HEK293 (cell line): Measurements from ENCODE around the gene HMCN2.

Source experiments
- CTCF ChIA-PET: fragments of 350-600 bp; formaldehyde crosslinking; extraction: SDS; loops from one replicate; lab custom pipeline; 2021; ENCODE audit warnings: antibody characterized with exemption; lab: Yijun Ruan, JAX
- POLR2A ChIA-PET: fragments of 300-600 bp; formaldehyde crosslinking; extraction: SDS; loops from one replicate; lab custom pipeline; 2020; ENCODE audit warnings: antibody characterized with exemption, inconsistent platforms; lab: Yijun Ruan, JAX
- H3K27ac ChIP-seq: fragments of 200-500 bp; sonication (Bioruptor generic); 2 replicates; pipeline ENCODE4 v1.5.1; 2014; ENCODE audit warnings: low read depth, low read length, control low read depth, inconsistent platforms; ENCODE audit errors: extremely low read depth
- H3K36me3 ChIP-seq, 2 experiments: fragments of 200-500 bp in 1 of 2; sonication (Bioruptor generic) in 1 of 2; 1 replicate in 1 of 2; 2 replicates in 1 of 2; pipeline ENCODE4 v1.5.1; 2014 to 2017; ENCODE audit warnings: inconsistent platforms in 2 of 2, low read length in 2 of 2; ENCODE audit not compliant: control insufficient read depth in 2 of 2, insufficient read depth in 1 of 2
- H3K4me1 ChIP-seq: fragments of 200-500 bp; sonication (Bioruptor generic); 2 replicates; pipeline ENCODE4 v1.5.1; 2014; ENCODE audit warnings: mild to moderate bottlenecking, low read length, inconsistent platforms; ENCODE audit not compliant: control insufficient read depth, insufficient read depth
- H3K4me3 ChIP-seq: 2 replicates; pipeline ENCODE4 v1.5.1; 2011; ENCODE audit warnings: low read depth, mild to moderate bottlenecking, control low read depth, low read length, moderate library complexity
- H3K9me3 ChIP-seq: fragments of 200-500 bp; sonication (Bioruptor generic); 2 replicates; pipeline ENCODE4 v1.5.1; 2014; ENCODE audit warnings: low read depth, low read length, inconsistent platforms; ENCODE audit not compliant: control insufficient read depth, insufficient read depth
- GLIS2 ChIP-seq: fragments of 450-650 bp; formaldehyde crosslinking; IDR thresholded peaks from 2 replicates; pipeline ENCODE4 v1.5.1; 2016; ENCODE audit warnings: missing biosample characterization, missing genetic modification characterization
- HIC1 ChIP-seq: fragments of 450-650 bp; formaldehyde crosslinking; IDR thresholded peaks from 2 replicates; pipeline ENCODE4 v1.5.1; 2016; ENCODE audit warnings: missing biosample characterization, missing genetic modification characterization
- HOXA7 ChIP-seq: sonication (generic); formaldehyde crosslinking; IDR thresholded peaks from 2 replicates; pipeline ENCODE4 v1.8.1; 2022; ENCODE audit warnings: missing genetic modification reagents, borderline replicate concordance
- IKZF3 ChIP-seq: fragments of 450-650 bp; IDR thresholded peaks from 2 replicates; pipeline ENCODE4 v1.5.0; 2018; ENCODE audit warnings: missing biosample characterization, mild to moderate bottlenecking, missing genetic modification characterization, moderate library complexity
- KLF1 ChIP-seq: fragments of 450-650 bp; formaldehyde crosslinking; IDR thresholded peaks from 2 replicates; pipeline ENCODE4 v1.5.1; 2016; ENCODE audit warnings: missing biosample characterization, missing genetic modification characterization
- KLF9 ChIP-seq: fragments of 450-650 bp; formaldehyde crosslinking; IDR thresholded peaks from 2 replicates; pipeline ENCODE4 v1.5.1; 2016; ENCODE audit warnings: missing biosample characterization, missing genetic modification characterization, low read depth
- TCF7L2 ChIP-seq: IDR thresholded peaks from 2 replicates; pipeline ENCODE4 v1.6.1; 2011; ENCODE audit warnings: low read depth, mild to moderate bottlenecking, inconsistent platforms, low read length, moderate library complexity, borderline replicate concordance
- ZEB2 ChIP-seq: fragments of 450-650 bp; formaldehyde crosslinking; IDR thresholded peaks from 2 replicates; pipeline ENCODE4 v1.5.1; 2016; ENCODE audit warnings: missing biosample characterization, missing genetic modification characterization
- ZFP3 ChIP-seq: fragments of 450-650 bp; formaldehyde crosslinking; IDR thresholded peaks from 2 replicates; pipeline ENCODE4 v1.5.1; 2016; ENCODE audit warnings: low read depth, missing biosample characterization, missing genetic modification characterization
- ZIC2 ChIP-seq: fragments of 450-650 bp; formaldehyde crosslinking; IDR thresholded peaks from 2 replicates; pipeline ENCODE4 v1.5.1; 2016; ENCODE audit warnings: missing biosample characterization, missing genetic modification characterization
- ZNF112 ChIP-seq: fragments of 450-650 bp; formaldehyde crosslinking; IDR thresholded peaks from 2 replicates; pipeline ENCODE4 v1.5.0; 2017; ENCODE audit warnings: missing biosample characterization, missing genetic modification characterization
- ZNF114 ChIP-seq: fragments of 450-650 bp; formaldehyde crosslinking; IDR thresholded peaks from 2 replicates; pipeline ENCODE4 v1.5.0; 2017; ENCODE audit warnings: missing biosample characterization, missing genetic modification characterization
- ZNF132 ChIP-seq: fragments of 450-650 bp; formaldehyde crosslinking; IDR thresholded peaks from 2 replicates; pipeline ENCODE4 v1.5.1; 2017; ENCODE audit warnings: missing biosample characterization, missing genetic modification characterization, borderline replicate concordance
- ZNF155 ChIP-seq: fragments of 450-650 bp; formaldehyde crosslinking; IDR thresholded peaks from 2 replicates; pipeline ENCODE4 v1.5.1; 2016; ENCODE audit warnings: missing biosample characterization, missing genetic modification characterization
- ZNF214 ChIP-seq: fragments of 450-650 bp; formaldehyde crosslinking; IDR thresholded peaks from 2 replicates; pipeline ENCODE4 v1.5.1; 2017; ENCODE audit warnings: missing biosample characterization, mild to moderate bottlenecking, missing genetic modification characterization, borderline replicate concordance
- ZNF510 ChIP-seq: fragments of 450-650 bp; formaldehyde crosslinking; IDR thresholded peaks from 2 replicates; pipeline ENCODE4 v1.5.1; 2018; ENCODE audit warnings: mild to moderate bottlenecking, missing genetic modification characterization, missing biosample characterization; ENCODE audit not compliant: insufficient replicate concordance
- ZNF558 ChIP-seq: fragments of 450-650 bp; formaldehyde crosslinking; IDR thresholded peaks from 2 replicates; pipeline ENCODE4 v1.5.1; 2016; ENCODE audit warnings: missing biosample characterization, missing genetic modification characterization
- ZNF629 ChIP-seq: fragments of 450-650 bp; formaldehyde crosslinking; IDR thresholded peaks from 2 replicates; pipeline ENCODE4 v1.5.1; 2017; ENCODE audit warnings: missing biosample characterization, missing genetic modification characterization
- ZNF701 ChIP-seq: fragments of 450-650 bp; formaldehyde crosslinking; IDR thresholded peaks from 2 replicates; pipeline ENCODE4 v1.5.1; 2016; ENCODE audit warnings: missing biosample characterization, missing genetic modification characterization
- ZNF747 ChIP-seq: fragments of 450-650 bp; formaldehyde crosslinking; IDR thresholded peaks from 2 replicates; pipeline ENCODE4 v1.5.1; 2016; ENCODE audit warnings: missing biosample characterization, missing genetic modification characterization
- TF ChIP-seq, protein P1 (sequence below): fragments of 450-650 bp; formaldehyde crosslinking; optimal IDR thresholded peaks from 2 replicates; pipeline ENCODE3; 2016; ENCODE audit warnings: missing biosample characterization, mild to moderate bottlenecking, missing genetic modification characterization
- TF ChIP-seq, protein P2 (sequence below): fragments of 450-650 bp; formaldehyde crosslinking; IDR thresholded peaks from 2 replicates; pipeline ENCODE4 v1.5.1; 2017; ENCODE audit warnings: missing biosample characterization, missing genetic modification characterization
- TF ChIP-seq, protein P3 (sequence below): fragments of 450-650 bp; formaldehyde crosslinking; IDR thresholded peaks from 2 replicates; pipeline ENCODE4 v1.5.1; 2016; ENCODE audit warnings: missing biosample characterization, missing genetic modification characterization

Gene HMCN2

GRCh38 chr9:130345897-130346385 lies 80.4 kb downstream of the HMCN2 start:
- H3K27ac ChIP-seq = no peak overlapping the region
- no peaks in the 10 kb centered on the region for H3K36me3 ChIP-seq
- TF ChIP-seq, protein P1, sequence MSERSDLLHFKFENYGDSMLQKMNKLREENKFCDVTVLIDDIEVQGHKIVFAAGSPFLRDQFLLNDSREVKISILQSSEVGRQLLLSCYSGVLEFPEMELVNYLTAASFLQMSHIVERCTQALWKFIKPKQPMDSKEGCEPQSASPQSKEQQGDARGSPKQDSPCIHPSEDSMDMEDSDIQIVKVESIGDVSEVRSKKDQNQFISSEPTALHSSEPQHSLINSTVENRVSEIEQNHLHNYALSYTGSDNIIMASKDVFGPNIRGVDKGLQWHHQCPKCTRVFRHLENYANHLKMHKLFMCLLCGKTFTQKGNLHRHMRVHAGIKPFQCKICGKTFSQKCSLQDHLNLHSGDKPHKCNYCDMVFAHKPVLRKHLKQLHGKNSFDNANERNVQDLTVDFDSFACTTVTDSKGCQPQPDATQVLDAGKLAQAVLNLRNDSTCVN (tag by site-specific recombination) = peak; percentile 3
- peak; percentile 38; the same call in 1 of the 2 replicates for TF ChIP-seq GLIS2
- no peak for TF ChIP-seq HOXA7 (CRISPR knock-in tag)
- peak; percentile 3; the same call in 1 of the 2 replicates for TF ChIP-seq HIC1 (tag by site-specific recombination)
- H3K9me3 ChIP-seq = no peaks in the 10 kb centered on the region
- H3K4me3 ChIP-seq = no peak overlapping the region
- no peaks in the 10 kb centered on the region for H3K4me1 ChIP-seq
- POLR2A ChIA-PET = no interaction called here
- CTCF ChIA-PET = interaction anchor here (0.8 kb wide), 1 partner anchor 32 kb away, joined by 3 read pairs; no protein-coding TSS in a partner anchor

DNA sequence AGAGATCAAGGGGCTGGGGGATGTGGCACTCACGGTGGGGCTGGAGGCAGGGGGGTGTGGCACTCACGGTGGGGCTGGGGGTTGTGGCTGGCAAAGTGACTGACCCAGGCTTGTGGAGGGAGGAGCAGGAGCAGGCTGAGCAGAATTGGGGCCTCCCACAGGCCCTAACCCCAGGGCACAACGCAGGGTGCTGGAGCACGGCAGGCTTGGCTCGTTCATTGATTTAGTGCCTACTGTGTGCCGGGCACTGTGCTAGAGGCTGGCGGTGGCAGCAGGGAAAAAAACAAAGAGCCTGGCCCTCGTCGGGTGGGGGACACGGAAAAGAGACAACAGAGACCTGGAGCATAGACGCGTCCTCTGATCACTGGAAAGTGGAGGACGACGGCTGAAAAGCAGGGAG lies 80.9 kb downstream of the HMCN2 start:
- Histone ChIP-seq H3K4me1 (no peaks in the 10 kb centered on the region), H3K9me3 (no peaks in the 10 kb centered on the region), H3K4me3 (no peak overlapping the region), H3K27ac (no peak overlapping the region), H3K36me3 (no peaks in the 10 kb centered on the region)
- POLR2A ChIA-PET = no interaction called here
- CTCF ChIA-PET = interaction anchor here (0.8 kb wide), 1 partner anchor 32 kb away, joined by 3 read pairs; no protein-coding TSS in a partner anchor
- peak; percentile 37; the same call in 1 of the 2 replicates for TF ChIP-seq KLF9 (tag by site-specific recombination)
- no peak for TF ChIP-seq ZNF155 (tag by site-specific recombination)
- peak; percentile 59 for TF ChIP-seq ZIC2 (tag by site-specific recombination)

- Histone ChIP-seq H3K4me3 (no peak overlapping the region), H3K27ac (no peak overlapping the region), H3K36me3 (no peaks in the 10 kb centered on the region), H3K4me1 (no peaks in the 10 kb centered on the region), H3K9me3 (no peaks in the 10 kb centered on the region)
- ChIA-PET POLR2A (no interaction called here), CTCF (interaction anchor here (0.6 kb wide), 1 partner anchor 92 kb away, joined by 4 read pairs; no protein-coding TSS in a partner anchor)
- TF ChIP-seq, protein P2, sequence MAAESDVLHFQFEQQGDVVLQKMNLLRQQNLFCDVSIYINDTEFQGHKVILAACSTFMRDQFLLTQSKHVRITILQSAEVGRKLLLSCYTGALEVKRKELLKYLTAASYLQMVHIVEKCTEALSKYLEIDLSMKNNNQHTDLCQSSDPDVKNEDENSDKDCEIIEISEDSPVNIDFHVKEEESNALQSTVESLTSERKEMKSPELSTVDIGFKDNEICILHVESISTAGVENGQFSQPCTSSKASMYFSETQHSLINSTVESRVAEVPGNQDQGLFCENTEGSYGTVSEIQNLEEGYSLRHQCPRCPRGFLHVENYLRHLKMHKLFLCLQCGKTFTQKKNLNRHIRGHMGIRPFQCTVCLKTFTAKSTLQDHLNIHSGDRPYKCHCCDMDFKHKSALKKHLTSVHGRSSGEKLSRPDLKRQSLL (tag by site-specific recombination) = no peak
- TF ChIP-seq, protein P3, sequence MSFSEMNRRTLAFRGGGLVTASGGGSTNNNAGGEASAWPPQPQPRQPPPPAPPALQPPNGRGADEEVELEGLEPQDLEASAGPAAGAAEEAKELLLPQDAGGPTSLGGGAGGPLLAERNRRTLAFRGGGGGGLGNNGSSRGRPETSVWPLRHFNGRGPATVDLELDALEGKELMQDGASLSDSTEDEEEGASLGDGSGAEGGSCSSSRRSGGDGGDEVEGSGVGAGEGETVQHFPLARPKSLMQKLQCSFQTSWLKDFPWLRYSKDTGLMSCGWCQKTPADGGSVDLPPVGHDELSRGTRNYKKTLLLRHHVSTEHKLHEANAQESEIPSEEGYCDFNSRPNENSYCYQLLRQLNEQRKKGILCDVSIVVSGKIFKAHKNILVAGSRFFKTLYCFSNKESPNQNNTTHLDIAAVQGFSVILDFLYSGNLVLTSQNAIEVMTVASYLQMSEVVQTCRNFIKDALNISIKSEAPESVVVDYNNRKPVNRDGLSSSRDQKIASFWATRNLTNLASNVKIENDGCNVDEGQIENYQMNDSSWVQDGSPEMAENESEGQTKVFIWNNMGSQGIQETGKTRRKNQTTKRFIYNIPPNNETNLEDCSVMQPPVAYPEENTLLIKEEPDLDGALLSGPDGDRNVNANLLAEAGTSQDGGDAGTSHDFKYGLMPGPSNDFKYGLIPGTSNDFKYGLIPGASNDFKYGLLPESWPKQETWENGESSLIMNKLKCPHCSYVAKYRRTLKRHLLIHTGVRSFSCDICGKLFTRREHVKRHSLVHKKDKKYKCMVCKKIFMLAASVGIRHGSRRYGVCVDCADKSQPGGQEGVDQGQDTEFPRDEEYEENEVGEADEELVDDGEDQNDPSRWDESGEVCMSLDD = no peak
- TF ChIP-seq TCF7L2 (no peak), ZFP3 (tag by site-specific recombination) (no peak), ZNF510 (no peak), ZNF112 (tag by site-specific recombination) (no peak), IKZF3 (tag by site-specific recombination) (no peak), ZEB2 (no peak), ZNF114 (no peak), ZNF558 (tag by site-specific recombination) (no peak), ZNF629 (tag by site-specific recombination) (no peak), KLF1 (tag by site-specific recombination) (no peak), ZNF701 (tag by site-specific recombination) (no peak), ZNF747 (tag by site-specific recombination) (no peak), ZNF132 (tag by site-specific recombination) (no peak), ZNF214 (no peak)
Observed at GRCh38 chr9:130347036-130347435, 81.5 kb downstream of the HMCN2 start.
